Epithelial cell of prostate (primary cell): Measurements from ENCODE around the gene LRRC70.
"Not testable (repeated sequence)": the region's sequence is repeated elsewhere in the genome, so short reads cannot be mapped to it uniquely, and the experiment has no call there.

Source experiments
- DNase-seq: peaks from one replicate; pipeline ENCODE4 v3.0.0-alpha.2; 2011; ENCODE audit warnings: low read depth, low spot score
- H3K27ac ChIP-seq: fragments of 450-650 bp; 2 replicates; pipeline ENCODE4 v1.5.1; 2017; ENCODE audit warnings: mild to moderate bottlenecking

The LRRC70 gene, protein sequence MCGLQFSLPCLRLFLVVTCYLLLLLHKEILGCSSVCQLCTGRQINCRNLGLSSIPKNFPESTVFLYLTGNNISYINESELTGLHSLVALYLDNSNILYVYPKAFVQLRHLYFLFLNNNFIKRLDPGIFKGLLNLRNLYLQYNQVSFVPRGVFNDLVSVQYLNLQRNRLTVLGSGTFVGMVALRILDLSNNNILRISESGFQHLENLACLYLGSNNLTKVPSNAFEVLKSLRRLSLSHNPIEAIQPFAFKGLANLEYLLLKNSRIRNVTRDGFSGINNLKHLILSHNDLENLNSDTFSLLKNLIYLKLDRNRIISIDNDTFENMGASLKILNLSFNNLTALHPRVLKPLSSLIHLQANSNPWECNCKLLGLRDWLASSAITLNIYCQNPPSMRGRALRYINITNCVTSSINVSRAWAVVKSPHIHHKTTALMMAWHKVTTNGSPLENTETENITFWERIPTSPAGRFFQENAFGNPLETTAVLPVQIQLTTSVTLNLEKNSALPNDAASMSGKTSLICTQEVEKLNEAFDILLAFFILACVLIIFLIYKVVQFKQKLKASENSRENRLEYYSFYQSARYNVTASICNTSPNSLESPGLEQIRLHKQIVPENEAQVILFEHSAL

DNA sequence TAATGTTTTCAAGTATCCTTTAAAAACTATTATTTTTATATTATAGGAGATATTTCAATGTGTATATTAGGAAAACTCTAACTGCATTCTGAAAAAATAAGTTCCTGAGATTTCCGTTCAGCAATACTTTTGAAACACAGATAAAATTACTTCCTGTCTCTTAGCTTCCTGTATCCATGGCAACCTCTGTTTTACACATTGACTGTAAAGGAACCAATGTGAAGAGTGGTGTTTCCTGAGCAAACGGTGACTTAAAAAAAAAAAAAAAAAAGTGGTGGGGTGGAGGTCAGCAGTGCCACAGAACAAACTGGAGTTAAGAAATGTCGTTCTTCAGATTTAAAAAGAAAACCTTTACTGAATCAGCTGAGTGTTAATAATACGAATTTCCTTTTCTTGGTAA is at the start of gene LRRC70:
TSS of gene LRRC70 (plus strand) at position 280 of the 400 bp plus-strand sequence. CDS start 620 bp downstream, outside the sequence.
- no peak for DNase-seq
- no peak within 1 kb of the TSS for H3K27ac ChIP-seq

DNA sequence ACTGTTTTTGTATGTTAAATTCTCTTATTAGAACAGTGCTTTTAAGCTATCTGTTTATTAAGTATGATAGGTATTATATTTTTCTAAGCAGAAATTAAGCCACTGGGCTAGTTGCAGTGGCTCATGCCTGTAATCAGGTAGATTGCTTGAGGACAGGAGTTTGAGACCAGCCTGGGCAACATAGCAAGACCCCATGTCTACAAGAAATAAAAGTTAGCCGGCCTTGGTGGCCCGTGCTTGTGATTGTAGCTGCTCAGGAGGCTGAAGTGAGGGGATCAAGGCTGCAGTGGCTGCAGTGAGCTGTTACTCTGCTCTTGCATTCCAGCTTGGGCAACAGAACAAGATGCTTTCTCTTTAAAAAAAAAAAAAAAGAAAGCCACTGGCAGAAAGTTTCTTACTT is 45.0 kb upstream of the LRRC70 start:
- no peak overlapping the region for H3K27ac ChIP-seq
- no peak for DNase-seq

DNA sequence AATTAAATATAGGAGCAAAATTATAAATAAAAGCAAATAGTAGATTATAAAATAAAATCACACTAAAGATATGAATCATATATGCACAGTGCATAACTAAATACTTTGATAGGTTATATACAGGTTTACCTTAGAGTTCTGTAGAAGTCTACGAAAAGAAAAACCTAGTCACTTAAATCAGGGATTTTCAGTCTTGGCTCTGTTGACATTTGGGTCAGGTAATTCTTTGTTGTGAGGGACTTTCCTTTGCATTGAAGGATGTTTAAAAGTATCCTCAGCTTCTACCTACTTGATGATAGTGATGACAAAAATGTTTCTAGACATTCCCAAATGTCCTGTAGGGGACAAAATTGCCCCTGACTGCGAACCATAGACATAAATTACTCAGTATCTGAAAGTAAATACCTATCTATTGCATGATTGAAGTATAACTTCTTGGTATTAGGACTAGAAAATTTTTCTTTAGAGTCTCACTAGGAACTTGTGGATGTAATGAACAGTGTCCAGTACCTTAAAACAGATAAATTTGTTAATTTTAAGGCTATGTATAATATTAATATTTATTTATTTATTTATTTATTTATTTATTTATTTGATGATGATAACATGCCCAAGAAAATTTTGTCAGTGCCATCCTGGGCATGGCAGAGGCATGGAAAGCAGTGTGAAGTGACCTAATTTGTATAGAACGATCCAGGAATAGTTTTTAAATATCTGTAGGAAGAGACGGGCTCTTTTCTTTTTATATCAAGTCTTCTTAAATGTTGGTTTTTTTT is 44.0 kb upstream of the LRRC70 start:
- no peak overlapping the region for H3K27ac ChIP-seq
- no peak for DNase-seq

DNA sequence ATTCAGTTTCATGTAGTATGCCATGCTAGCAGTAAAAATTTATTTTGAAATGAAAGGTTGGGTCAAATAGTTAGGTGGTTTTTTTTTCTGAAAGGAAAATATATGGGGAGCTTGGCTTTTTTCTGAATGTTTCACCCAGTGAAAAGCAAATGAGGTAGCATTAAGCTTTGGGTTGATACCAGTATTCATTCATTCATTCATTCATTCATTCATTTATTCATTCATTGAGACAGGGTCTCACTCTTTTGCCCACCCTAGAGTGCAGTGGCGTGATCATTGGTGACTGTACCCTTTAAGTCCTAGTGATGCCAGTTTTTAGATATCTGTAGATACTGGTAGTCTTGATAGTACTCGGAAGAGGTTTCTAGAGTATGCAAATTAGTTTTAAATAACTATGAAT is 42.4 kb upstream of the LRRC70 start:
- no peak for DNase-seq
- no peak overlapping the region for H3K27ac ChIP-seq

DNA sequence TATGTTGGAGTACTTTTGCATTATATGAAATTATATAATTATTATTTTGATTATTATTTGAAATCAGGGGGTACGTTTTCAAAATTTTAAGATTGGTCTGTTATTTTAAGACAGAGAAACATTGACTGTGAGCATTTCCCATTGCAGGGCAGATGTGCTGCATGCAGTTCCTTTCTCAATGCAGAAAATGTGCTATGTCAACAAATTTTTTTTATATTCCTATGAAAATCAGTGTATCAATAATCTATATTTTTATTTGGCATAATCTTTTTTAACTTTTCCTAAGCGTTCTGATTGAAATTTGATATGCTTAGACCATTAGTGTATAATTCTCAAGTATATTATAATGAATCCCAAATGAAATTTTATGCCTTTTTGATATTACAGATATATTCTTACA is 41.8 kb upstream of the LRRC70 start:
- no peak for DNase-seq
- H3K27ac ChIP-seq, result no peak overlapping the region

DNA sequence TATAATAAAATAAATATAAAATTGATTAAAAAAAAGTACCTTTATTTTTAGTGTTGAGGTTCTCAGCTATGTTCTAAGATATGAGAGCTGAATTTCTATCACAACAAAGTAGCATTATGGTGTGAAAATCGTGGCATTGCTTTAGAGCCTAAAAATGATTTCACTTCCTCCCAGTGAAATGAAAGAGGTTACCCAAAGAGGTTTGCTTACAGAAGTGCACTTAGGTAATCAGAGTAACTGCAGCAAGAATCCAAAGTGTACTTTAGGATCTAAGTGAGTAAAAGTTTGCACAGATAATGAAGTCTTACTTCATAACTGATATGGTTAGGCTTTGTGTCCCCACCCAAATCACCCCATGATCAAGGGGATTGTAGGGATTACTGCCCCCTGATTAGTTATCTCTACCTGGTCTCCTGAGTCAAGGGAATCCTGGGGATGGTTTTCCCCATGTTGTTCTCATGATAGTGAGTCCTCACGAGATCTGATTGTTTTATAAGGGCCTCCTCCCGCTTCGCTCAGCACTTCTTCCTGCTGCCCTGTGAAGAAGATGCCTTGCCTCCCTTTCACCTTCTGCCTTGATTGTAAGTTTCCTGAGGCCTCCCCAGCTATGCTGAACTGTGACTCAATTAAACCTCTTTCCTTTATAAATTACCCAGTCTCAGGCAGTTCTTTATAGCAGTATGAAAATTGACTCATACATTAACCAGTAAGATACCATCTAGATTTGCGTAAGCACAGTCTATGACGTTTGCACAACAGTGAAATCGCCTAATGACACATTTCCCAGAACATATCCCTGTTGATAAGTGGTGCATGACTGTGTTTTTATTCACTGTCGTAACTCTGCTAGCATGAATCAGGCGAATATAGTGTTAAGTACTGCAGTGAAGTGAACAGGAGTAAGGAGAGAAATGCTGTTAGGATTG is 40.3 kb upstream of the LRRC70 start:
- DNase-seq, result peak; percentile 62
- H3K27ac ChIP-seq, result no peak overlapping the region

DNA sequence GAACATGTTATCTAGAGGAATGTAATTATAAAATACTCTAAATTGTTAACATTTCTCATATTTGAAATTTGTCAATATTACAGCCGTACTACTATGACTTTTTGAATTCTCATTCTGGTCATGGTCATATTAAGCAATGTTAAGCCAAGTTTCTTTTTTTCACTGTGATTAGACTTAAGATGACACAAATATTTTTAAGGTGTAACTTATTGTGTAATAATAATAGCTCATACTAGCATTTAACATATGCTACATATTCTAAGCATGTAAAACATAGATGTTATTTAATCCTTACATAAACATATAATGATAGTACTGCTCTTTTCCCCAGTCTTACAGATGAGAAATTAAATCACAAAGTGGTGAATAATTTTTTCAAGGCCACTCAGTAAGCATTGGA is 35.9 kb upstream of the LRRC70 start:
- no peak for DNase-seq
- H3K27ac ChIP-seq, result no peak overlapping the region

DNA sequence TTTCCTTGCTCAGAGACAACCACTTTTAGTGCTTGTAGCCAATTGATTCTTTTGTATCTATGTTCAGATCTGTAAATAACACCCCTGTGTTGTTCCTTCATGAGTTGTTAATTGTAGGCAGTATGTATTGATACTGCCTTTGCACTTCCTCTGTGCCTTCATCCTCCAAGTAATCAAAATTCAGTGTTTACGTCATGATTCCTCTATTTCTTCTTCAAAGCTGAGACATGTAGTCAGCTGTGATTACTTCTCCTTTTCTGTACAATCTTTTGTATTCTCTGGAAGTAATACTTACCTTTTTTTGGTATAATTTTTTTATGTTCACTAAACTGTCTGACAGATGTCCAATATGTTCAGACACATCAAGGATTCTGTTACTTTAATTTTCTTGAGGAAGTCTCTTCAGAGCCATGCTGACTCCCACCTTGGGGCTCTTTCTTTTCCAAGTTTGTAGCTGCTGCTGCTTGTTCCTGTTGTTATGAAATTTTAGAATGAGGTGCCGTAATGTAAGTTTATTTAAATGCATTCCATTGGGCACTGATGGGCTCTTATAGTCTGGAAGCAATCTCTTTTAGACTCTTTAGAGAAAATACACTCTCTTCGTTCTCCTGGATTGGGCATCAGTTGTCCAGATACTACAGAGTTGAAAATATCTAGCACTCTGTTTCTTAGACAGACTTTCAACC is 30.5 kb upstream of the LRRC70 start:
- H3K27ac ChIP-seq, result no peak overlapping the region
- DNase-seq, result no peak

DNA sequence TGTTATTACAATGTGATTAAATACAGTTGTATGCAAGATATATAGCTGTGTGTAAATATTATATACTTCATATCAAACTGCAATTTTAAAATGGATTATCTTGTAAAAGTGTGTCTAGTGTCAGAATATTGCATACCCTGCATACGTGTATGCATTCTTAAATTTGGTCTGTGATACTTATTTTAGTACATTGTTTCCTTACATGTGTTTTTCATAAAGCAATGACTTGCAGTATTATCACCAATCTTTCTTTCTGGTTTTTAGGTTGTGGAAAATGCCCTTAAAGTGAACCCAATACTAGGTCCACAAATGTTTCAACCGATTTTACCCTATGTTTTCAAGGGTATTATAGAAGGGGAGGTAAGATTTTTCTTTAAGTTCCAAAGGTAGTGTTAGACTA is 28.5 kb upstream of the LRRC70 start:
- H3K27ac ChIP-seq, result no peak overlapping the region
- no peak for DNase-seq

DNA sequence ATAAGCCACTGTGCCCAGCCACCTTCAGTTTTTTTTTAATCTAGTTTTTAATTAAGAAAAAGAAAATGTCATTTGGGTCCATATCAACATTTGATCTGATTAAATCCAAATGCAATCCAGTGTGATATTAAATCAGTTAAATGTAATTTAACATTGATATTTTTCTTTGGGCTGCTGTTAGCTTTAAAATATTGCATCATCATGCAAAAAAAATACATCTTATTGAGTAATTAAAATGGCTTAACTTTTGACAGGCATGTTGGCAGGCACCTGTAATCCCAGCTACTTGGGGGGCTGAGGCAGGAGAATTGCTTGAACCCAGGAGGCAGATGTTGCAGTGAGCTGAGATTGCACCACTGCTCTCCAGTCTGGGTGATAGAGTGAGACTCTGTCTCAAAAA is 22.7 kb upstream of the LRRC70 start:
- no peak for DNase-seq
- H3K27ac ChIP-seq, result no peak overlapping the region

DNA sequence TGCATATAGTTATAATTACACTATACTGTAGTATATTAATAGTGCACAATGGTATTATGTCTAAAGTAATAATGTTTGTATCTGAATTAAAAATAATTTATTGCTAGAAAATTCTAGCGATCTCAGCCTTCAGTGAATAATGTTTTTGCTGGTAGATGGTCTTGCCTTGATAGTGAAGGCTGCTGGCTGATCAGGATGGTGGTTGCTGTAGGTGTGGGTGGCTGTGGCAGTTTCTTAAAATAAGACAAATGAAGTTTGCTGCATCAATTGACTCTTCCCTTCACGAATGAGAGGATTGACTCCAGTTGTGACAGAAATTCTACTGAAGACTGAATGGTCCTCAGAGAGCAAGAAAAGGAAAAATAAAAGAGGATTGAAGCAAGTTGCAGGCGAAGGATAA is 19.7 kb upstream of the LRRC70 start:
- no peak for DNase-seq
- no peak overlapping the region for H3K27ac ChIP-seq

DNA sequence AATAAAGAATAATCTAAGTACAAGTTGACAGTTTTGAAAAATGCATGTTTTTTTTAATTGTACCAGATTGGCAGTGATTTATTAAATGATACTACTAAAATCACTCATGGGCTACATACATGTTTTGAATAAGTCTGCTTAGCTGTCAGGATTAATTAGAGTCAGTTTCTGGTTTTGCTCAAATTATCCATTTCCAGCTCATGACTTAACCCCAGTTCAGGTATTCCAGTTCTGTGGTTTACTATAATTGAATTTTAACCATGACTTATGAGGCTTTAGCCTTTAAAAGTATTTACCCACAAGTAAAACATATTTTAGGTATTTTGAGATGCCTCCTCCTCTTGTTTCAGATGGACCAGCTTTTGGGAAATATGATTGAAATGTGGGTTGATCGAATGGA is 17.8 kb upstream of the LRRC70 start:
- no peak for DNase-seq
- H3K27ac ChIP-seq, result no peak overlapping the region

DNA sequence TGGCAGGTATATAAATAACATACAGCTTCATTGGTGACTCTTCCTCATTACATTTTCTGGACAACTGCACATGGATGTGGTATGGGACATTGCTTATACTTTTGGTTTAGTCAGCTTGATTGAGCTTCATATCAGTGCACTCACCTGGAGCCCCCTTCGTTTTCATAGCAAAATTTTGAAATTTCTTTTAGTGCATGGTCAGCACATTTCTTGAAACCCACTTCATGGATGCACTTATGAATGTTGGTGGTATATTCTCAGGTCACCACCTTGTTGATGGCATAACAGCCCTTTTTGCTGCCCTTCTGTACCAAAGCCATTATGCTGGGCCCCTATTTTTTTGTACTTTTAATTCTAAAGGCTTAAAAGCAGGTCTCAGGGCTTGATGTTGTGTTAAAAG is 16.7 kb upstream of the LRRC70 start:
- no peak for DNase-seq
- H3K27ac ChIP-seq, result no peak overlapping the region

DNA sequence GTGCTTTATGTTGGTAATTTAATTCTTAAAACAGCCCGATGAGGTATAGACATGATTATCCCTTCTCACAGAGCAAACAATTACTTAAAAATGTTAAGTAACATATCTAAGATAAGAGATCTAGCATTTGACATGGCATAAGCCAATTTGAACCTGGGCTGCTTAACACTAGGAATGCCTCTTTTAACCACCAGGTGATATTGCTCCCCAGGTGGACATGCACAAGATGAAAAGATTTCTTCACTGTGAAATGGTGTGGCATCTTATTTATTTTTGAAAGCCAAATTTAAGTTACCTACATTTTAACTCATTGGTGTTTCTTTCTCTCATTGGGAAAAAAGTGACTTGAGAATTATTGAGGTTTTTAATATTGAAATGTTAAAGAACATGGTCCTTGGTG is 15.8 kb upstream of the LRRC70 start:
- DNase-seq, result no peak
- H3K27ac ChIP-seq, result no peak overlapping the region

DNA sequence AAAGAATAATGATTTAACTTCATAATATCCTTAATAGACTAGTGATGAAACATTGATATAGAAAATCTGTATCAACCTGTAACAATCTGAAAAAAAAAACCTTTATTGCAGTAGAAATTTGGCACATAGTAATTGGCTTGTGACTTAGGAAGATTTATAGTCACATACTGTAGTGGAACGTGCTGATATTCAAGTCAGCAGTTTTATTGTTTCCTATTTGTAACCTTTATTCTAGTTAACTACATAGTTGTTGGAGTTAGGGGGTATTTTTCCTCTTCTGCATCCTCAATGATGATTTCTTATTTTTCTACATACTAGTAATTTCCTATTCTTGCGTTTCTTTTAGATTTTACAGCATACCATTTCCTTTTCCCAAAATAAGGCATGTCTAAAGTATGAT is 14.5 kb upstream of the LRRC70 start:
- no peak for DNase-seq
- H3K27ac ChIP-seq, result no peak overlapping the region

DNA sequence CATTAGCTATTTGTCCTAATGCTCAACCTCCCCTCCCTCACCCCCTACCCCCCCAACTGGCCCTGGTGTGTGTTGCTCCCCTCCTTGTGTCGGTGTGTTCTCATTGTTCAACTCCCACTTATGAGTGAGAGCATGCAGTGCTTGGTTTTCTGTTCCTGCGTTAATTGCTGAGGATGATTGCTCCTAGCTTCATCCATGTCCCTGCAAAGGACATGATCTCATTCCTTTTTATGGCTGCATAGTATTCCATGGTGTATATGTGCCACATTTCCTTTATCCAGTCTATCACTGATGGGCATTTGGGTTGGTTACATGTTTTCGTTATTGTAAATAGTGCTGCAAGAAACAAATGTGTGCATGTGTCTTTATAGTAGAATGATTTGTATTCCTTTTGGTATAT is 12.9 kb upstream of the LRRC70 start:
- DNase-seq, result not testable (repeated sequence)

DNA sequence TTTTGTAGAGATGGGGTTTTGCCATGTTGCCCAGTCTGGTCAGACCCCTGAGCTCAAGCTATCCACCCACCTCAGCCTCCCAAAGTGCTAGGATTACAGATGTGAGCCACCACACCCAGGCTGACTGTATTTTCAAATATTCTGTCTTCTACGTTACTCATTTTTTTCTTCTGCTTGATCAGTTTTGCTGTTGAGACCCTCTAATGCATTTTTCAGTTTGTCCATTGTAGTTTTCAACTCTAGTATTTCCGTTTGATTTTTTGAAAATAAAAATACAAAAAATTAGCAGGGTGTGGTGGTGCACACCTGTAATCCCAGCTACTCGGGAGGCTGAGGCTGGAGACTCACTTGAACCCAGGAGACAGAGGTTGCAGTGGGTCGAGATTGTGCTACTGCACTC is 10.5 kb upstream of the LRRC70 start:
- H3K27ac ChIP-seq, result no peak overlapping the region
- DNase-seq, result no peak

More for the DNA sequence above, 12.9 kb upstream of the LRRC70 start:
- not testable (repeated sequence) for H3K27ac ChIP-seq

DNA sequence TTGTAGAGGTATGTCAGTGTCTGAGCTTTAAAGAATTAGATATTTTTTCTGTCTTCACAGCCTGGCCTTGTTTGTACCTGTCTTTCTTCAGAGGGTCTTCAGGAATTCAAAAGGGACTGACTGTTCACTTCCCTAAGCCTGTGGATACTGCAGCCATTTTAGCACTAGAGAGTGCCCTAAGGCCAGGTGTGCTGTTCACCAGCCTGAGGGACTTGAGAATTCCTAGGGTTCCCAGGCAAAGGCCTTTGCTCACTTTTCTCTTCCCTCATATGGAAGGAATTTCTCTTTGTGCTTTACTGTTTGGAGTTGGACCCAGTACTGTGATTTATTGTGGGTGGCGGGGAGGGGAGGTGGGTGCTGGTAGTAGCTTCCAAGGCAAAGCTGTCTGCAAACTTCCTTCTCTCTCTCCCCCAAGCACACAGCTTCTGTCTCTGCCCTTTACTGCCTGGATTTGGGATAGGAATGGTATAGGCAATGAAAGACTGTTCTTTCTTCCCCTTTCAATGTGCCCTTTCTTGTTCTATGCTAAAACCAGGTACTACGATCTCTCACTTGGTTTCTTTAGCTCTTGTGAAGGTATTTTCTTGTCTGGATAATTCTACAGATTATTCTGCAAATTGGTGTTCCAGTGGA is 9.7 kb upstream of the LRRC70 start:
- no peak overlapping the region for H3K27ac ChIP-seq
- DNase-seq, result no peak

DNA sequence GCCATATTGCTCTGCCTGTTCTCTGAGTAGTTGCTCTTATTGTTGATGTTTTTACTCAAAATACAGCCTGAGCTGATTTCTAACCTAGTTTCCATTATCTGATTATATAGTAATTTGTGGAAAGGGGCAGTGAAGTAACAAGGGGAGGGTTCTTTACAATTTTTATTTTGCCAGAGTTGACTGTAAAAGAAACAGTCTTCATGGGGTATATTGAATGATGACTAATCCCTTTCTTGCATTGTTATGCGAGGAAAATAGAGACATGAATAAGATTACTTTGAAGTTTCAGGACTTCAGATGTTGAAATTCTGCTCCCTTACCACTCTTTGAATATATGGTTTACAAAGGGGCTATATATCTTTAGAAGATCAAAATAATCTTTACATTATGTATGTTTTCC is 9.1 kb upstream of the LRRC70 start:
- DNase-seq, result no peak
- H3K27ac ChIP-seq, result no peak overlapping the region
